Nephron (organoid): ENCODE data around the gene ZBTB21.
A peak's percentile ranks its signal among the peaks of the same experiment; 100 is the strongest.

Experiments used
- H3K27ac Mint-ChIP-seq, 3 experiments: 2 replicates each; pipeline ENCODE4 v1.8.0; 2020; ENCODE audit warnings: mixed read lengths in 3 of 3, mild to moderate bottlenecking in 2 of 3, moderate library complexity in 1 of 3
- H3K27me3 Mint-ChIP-seq: 2 replicates; pipeline ENCODE4 v1.8.0; 2021; ENCODE audit warnings: low read depth, mild to moderate bottlenecking, moderate library complexity, mixed read lengths
- H3K36me3 Mint-ChIP-seq: 2 replicates; pipeline ENCODE4 v1.8.0; 2020; ENCODE audit warnings: low read depth, mixed read lengths
- H3K4me1 Mint-ChIP-seq: 2 replicates; pipeline ENCODE4 v1.8.0; 2020; ENCODE audit warnings: mixed read lengths
- H3K4me3 Mint-ChIP-seq, 3 experiments: 2 replicates each; pipeline ENCODE4 v1.8.0; 2020; ENCODE audit warnings: mild to moderate bottlenecking in 3 of 3, mixed read lengths in 3 of 3, moderate library complexity in 2 of 3
- H3K9me3 Mint-ChIP-seq: 2 replicates; pipeline ENCODE4 v1.8.0; 2020; ENCODE audit warnings: mixed read lengths
- CTCF ChIP-seq, 3 experiments: fragments of 200-600 bp; sonication (generic); IDR thresholded peaks; one replicate each; pipeline ENCODE4 v1.5.0; 2021; ENCODE audit warnings: antibody characterized with exemption in 3 of 3; ENCODE audit not compliant: unreplicated experiment in 3 of 3

Gene ZBTB21

GRCh38 chr21:42009831-42010506, at the start of gene ZBTB21:
TSS of gene ZBTB21 (minus strand) at chr21:42010360. CDS start at chr21:41994095, 16,265 bp downstream.
- H3K9me3 Mint-ChIP-seq, result peaks cover 4% of the 10 kb centered on the region
- H3K27ac Mint-ChIP-seq, result peak within 1 kb of the TSS; percentile 93 to 99 (median 97)
- TF ChIP-seq CTCF (IDR thresholded peaks at IDR 0.05; ENCODE audit: unreplicated experiment in 3 of 3), result no peak
- H3K36me3 Mint-ChIP-seq, result peaks cover 13% of the 10 kb centered on the region
- H3K27me3 Mint-ChIP-seq, result peaks cover 35% of the 10 kb centered on the region
- peaks cover 9% of the 10 kb centered on the region for H3K4me1 Mint-ChIP-seq
- H3K4me3 Mint-ChIP-seq, result peak within 1 kb of the TSS; percentile 93 to 99 (median 97)

GRCh38 chr21:42059721-42060120, 49.6 kb upstream of the ZBTB21 start:
- no peak for TF ChIP-seq CTCF (IDR thresholded peaks at IDR 0.05; ENCODE audit: unreplicated experiment in 3 of 3)
- H3K4me3 Mint-ChIP-seq, result no peak overlapping the region
- H3K4me1 Mint-ChIP-seq, result no peaks in the 10 kb centered on the region
- no peaks in the 10 kb centered on the region for H3K36me3 Mint-ChIP-seq
- peaks cover 63% of the 10 kb centered on the region for H3K27me3 Mint-ChIP-seq
- H3K27ac Mint-ChIP-seq, result no peak overlapping the region
- peaks cover 9% of the 10 kb centered on the region for H3K9me3 Mint-ChIP-seq

- Mint-ChIP-seq H3K9me3 (peaks cover 9% of the 10 kb centered on the region), H3K36me3 (no peaks in the 10 kb centered on the region), H3K27ac (no peak overlapping the region), H3K27me3 (peaks cover 64% of the 10 kb centered on the region), H3K4me3 (no peak overlapping the region), H3K4me1 (no peaks in the 10 kb centered on the region)
- TF ChIP-seq CTCF (IDR thresholded peaks at IDR 0.05; ENCODE audit: unreplicated experiment in 3 of 3), result no peak
Observed at GRCh38 chr21:42059141-42059540, 49.0 kb upstream of the ZBTB21 start.

- Mint-ChIP-seq H3K9me3 (peaks cover 9% of the 10 kb centered on the region), H3K4me3 (no peak overlapping the region), H3K36me3 (no peaks in the 10 kb centered on the region), H3K4me1 (no peaks in the 10 kb centered on the region), H3K27ac (no peak overlapping the region), H3K27me3 (peaks cover 67% of the 10 kb centered on the region)
- no peak for TF ChIP-seq CTCF (IDR thresholded peaks at IDR 0.05; ENCODE audit: unreplicated experiment in 3 of 3)
Observed at GRCh38 chr21:42058631-42059111, 48.5 kb upstream of the ZBTB21 start.

GRCh38 chr21:42057851-42058437, 47.8 kb upstream of the ZBTB21 start:
- no peak for TF ChIP-seq CTCF (IDR thresholded peaks at IDR 0.05; ENCODE audit: unreplicated experiment in 3 of 3)
- H3K4me3 Mint-ChIP-seq, result no peak overlapping the region
- H3K36me3 Mint-ChIP-seq, result no peaks in the 10 kb centered on the region
- no peaks in the 10 kb centered on the region for H3K4me1 Mint-ChIP-seq
- peaks cover 69% of the 10 kb centered on the region for H3K27me3 Mint-ChIP-seq
- H3K27ac Mint-ChIP-seq, result peak overlapping the region in 1 of 3 experiments; percentile 27
- H3K9me3 Mint-ChIP-seq, result peaks cover 9% of the 10 kb centered on the region
